Ishikawa (cell line): Measurements from ENCODE around the gene RAB34.

Experiments
- CEBPB ChIP-seq: IDR thresholded peaks from 2 replicates; pipeline ENCODE4 v1.6.1; 2012
- CREB1 ChIP-seq: IDR thresholded peaks from 2 replicates; pipeline ENCODE4 v1.6.1; 2012; ENCODE audit warnings: low read depth
- EGR1 ChIP-seq: IDR thresholded peaks from 2 replicates; pipeline ENCODE4 v1.6.1; 2012
- EP300 ChIP-seq: IDR thresholded peaks from 2 replicates; pipeline ENCODE4 v1.6.1; 2012; ENCODE audit warnings: borderline replicate concordance
- FOXM1 ChIP-seq: IDR thresholded peaks from 2 replicates; pipeline ENCODE4 v1.6.1; 2012; ENCODE audit warnings: low read depth, borderline replicate concordance
- NFIC ChIP-seq: IDR thresholded peaks from 2 replicates; pipeline ENCODE4 v1.6.1; 2012
- RAD21 ChIP-seq: IDR thresholded peaks from 2 replicates; pipeline ENCODE4 v1.6.1; 2012; ENCODE audit warnings: low read depth
- TAF1 ChIP-seq: IDR thresholded peaks from 2 replicates; pipeline ENCODE4 v1.6.1; 2012; ENCODE audit warnings: low read depth, mild to moderate bottlenecking
- TCF12 ChIP-seq: IDR thresholded peaks from 2 replicates; pipeline ENCODE4 v1.6.1; 2012; ENCODE audit warnings: low read depth
- TEAD4 ChIP-seq: IDR thresholded peaks from 2 replicates; pipeline ENCODE4 v1.6.1; 2012
- YY1 ChIP-seq: IDR thresholded peaks from 2 replicates; pipeline ENCODE4 v1.6.1; 2012; ENCODE audit warnings: low read depth
- ZBTB7A ChIP-seq: IDR thresholded peaks from 2 replicates; pipeline ENCODE4 v1.6.1; 2012; ENCODE audit warnings: low read depth
- TF ChIP-seq, protein P1 (sequence below): IDR thresholded peaks from 2 replicates; pipeline ENCODE4 v1.6.1; 2012
- TF ChIP-seq, protein P2 (sequence below): IDR thresholded peaks from 2 replicates; pipeline ENCODE4 v1.6.1; 2012; ENCODE audit warnings: low read depth, mild to moderate bottlenecking
- TF ChIP-seq, protein P3 (sequence below): IDR thresholded peaks from 2 replicates; pipeline ENCODE4 v1.6.1; 2012

Gene RAB34

DNA sequence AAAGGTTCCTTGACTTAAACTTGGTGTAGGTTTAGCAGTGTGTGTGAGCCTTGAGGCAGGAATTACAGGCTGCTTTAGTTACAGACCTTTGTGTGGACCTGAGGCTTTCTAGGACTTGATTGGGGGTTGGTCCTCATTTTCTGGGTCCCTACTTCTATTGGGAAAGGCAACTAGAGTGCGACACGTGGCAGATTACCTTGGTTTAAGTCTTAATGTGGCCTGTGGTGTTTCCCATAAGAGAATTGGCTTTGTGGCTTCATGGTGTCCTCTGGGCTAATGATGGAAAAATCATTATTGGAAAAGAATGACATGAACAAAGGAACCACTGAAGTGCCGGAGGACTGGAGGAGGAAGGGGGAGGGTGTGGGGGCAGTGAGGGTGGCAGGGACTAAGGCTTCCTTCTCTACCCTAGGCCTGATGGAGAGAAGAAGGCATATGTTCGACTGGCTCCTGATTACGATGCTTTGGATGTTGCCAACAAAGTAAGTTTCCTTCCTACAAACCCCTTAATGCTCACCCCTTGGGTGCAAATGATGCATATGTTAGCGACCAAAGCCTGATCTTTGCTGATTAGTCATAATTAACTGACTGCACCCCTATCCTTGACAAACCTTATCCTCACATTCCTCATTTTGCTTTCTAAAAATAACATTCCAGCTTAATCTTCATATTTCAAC is 5.6 kb upstream of the RAB34 start:
- TF ChIP-seq CREB1 (no peak), CEBPB (no peak), YY1 (no peak), RAD21 (no peak), TAF1 (no peak), EGR1 (no peak), NFIC (no peak), EP300 (no peak), TCF12 (no peak), TEAD4 (no peak), FOXM1 (no peak), ZBTB7A (no peak)
- TF ChIP-seq, protein P1, sequence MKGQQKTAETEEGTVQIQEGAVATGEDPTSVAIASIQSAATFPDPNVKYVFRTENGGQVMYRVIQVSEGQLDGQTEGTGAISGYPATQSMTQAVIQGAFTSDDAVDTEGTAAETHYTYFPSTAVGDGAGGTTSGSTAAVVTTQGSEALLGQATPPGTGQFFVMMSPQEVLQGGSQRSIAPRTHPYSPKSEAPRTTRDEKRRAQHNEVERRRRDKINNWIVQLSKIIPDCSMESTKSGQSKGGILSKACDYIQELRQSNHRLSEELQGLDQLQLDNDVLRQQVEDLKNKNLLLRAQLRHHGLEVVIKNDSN, result no peak
- TF ChIP-seq, protein P2, sequence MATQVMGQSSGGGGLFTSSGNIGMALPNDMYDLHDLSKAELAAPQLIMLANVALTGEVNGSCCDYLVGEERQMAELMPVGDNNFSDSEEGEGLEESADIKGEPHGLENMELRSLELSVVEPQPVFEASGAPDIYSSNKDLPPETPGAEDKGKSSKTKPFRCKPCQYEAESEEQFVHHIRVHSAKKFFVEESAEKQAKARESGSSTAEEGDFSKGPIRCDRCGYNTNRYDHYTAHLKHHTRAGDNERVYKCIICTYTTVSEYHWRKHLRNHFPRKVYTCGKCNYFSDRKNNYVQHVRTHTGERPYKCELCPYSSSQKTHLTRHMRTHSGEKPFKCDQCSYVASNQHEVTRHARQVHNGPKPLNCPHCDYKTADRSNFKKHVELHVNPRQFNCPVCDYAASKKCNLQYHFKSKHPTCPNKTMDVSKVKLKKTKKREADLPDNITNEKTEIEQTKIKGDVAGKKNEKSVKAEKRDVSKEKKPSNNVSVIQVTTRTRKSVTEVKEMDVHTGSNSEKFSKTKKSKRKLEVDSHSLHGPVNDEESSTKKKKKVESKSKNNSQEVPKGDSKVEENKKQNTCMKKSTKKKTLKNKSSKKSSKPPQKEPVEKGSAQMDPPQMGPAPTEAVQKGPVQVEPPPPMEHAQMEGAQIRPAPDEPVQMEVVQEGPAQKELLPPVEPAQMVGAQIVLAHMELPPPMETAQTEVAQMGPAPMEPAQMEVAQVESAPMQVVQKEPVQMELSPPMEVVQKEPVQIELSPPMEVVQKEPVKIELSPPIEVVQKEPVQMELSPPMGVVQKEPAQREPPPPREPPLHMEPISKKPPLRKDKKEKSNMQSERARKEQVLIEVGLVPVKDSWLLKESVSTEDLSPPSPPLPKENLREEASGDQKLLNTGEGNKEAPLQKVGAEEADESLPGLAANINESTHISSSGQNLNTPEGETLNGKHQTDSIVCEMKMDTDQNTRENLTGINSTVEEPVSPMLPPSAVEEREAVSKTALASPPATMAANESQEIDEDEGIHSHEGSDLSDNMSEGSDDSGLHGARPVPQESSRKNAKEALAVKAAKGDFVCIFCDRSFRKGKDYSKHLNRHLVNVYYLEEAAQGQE, result no peak
- TF ChIP-seq, protein P3, sequence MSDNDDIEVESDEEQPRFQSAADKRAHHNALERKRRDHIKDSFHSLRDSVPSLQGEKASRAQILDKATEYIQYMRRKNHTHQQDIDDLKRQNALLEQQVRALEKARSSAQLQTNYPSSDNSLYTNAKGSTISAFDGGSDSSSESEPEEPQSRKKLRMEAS, result no peak

DNA sequence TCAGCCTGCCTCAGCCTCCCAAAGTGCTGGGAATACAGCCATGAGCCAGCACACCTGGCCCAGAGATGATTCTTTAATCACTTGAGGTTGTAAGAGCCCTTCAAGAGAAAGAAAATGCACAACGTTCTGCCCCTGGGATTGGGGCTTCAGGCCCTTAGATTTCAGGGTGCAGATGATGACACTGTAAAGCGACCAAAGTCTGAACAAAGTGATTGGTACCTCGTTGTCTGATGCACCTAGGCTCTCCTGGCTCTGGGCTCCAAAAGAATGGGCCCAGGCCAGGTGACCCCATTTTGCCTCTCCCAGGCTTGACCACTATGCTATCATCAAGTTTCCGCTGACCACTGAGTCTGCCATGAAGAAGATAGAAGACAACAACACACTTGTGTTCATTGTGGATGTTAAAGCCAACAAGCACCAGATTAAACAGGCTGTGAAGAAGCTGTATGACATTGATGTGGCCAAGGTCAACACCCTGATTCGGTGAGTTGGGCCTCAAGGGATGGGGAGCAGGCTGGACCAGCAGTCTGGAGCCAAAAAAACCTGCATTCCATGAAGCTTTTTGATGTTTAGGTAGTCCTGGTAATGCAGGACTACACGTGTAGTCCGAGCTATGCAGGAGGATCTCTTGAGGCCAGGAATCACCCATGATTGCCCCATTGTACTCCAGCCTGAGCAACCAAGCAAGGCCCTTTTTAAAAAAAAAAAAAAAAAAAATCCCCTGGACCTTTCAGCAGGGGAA is 4.9 kb upstream of the RAB34 start:
- TF ChIP-seq, protein P1, result no peak
- TF ChIP-seq EP300 (no peak), ZBTB7A (no peak), NFIC (no peak), TEAD4 (no peak), TCF12 (no peak), CEBPB (no peak), YY1 (no peak), TAF1 (no peak), CREB1 (no peak), EGR1 (no peak), FOXM1 (no peak), RAD21 (no peak)
- TF ChIP-seq, protein P2, result no peak
- TF ChIP-seq, protein P3, result no peak

DNA sequence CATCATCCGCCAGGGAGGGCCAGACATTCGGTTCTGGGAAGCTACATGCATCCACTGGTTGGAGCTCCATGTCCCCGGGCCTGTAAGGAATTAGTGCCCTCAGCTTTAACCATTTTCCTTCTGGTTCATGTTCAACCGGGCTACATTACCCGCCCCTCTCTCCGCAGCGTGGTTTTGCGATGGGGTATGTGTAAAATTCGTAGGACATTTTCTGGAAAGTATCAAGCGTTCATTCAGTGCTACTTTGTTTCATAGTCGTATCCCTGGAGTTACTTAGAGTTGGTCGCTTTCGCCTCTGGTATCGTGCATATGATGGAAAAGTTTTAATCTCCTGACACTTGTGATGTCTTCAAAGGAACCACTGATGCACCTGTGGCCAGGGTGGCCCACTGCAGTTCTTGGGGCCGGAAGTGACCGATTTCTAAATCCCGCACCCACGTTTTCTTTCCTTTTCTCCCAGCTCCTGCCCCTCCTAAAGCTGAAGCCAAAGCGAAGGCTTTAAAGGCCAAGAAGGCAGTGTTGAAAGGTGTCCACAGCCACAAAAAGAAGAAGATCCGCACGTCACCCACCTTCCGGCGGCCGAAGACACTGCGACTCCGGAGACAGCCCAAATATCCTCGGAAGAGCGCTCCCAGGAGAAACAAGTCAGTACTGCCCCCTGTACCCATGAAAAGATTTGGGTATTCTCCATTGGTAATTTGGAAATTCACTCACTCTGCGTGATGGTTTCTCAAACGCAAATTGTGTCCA is 2.8 kb upstream of the RAB34 start:
- TF ChIP-seq, protein P3, result no peak
- TF ChIP-seq YY1, result no peak
- TF ChIP-seq EP300, result no peak

DNA sequence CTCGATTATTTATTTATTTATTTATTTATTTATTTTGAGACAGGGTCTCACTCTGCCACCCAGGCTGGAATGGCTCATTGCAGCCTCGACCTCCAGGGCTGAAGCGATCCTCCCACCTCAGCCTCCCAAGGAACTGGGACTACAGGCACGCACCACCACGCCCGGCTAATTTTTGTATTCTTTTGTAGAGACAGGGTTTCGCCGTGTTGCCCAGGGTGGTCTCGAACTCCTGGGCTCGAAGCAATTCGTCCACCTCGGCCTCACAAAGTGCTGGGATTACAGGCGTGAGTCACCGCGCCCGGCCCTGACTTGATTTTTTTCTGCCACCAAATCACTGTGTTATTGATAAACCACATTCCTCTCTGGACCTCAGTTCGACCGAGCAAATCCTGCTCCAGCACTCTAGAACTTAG is 1.4 kb upstream of the RAB34 start:
- TF ChIP-seq TEAD4, result no peak

GRCh38 chr17:28718333-28719020 is 809 bp upstream of the RAB34 start:
- TF ChIP-seq, protein P1, result no peak
- TF ChIP-seq RAD21, result no peak
- TF ChIP-seq, protein P2, result no peak
- no peak for TF ChIP-seq CREB1
- no peak for TF ChIP-seq NFIC
- TF ChIP-seq EP300, result no peak
